T-helper 2 cell treated with Interferon-gamma antibody and Interleukin-4, amounts not matched to agents 100 ng/mL and 5 ng/mL, for 36 hours (primary cell): ENCODE results near the gene SYT14. TPM values are rescaled to one million over a fixed set of nuclear protein-coding genes. Genes with fewer than 3 reads are reported as not detected.
"Not testable (repeated sequence)": the region's sequence is repeated elsewhere in the genome, so short reads cannot be mapped to it uniquely, and the experiment has no call there.

Experiments
- intact Hi-C: fragments of 100-400 bp; cut with micrococcal nuclease; formaldehyde crosslinking; loops from one replicate; pipeline ENCODE4 v1.15.1; 2023
- total RNA-seq: library from RNA; stranded (reverse); gene quantifications from 2 replicates; pipeline ENCODE4 v1.2.3, GENCODE V29; 2022

Gene SYT14
- total RNA-seq, 1 donor from 2014 or later: not detected

DNA sequence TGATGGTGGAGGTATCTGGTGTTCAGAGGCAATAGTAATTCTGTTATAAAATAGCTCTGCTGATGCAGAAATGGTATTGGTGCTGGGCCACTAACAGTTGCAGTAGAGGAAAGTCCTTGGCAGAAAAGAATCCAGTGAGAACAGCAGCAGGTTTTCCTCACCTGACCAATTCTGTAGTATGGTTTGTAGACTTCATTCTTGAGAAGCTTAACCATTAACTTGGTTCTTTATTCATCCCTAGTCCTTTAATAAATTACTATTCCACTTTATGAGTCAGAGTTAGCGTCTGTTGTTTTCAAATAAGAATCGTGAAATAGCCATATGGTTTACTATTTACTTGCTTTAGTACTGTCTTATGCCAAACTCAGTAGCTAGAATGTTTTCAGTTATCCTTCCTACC is 166.1 kb downstream of the SYT14 start:
- intact Hi-C loops: no loop called here

DNA sequence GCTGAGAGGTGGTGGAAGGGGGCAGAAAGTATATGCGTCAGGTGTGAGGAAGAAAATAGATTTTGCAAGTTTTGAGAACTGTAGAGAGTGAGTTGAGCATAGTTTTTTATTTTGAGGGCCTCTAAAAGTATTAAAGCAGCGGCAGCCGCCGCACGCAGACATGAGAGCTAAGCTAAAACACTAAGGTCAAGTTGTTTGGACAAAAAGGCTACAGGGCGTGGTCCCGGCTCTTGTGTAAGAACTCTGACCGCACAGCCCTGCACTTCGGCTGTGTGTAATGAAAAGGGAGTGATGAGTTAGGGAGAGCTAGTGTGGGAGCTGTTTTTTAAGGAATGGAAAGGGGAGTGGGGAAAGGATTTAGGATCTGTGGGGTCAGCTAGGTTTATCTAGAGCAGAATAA is 174.9 kb downstream of the SYT14 start:
- intact Hi-C loops: not testable (repeated sequence)

DNA sequence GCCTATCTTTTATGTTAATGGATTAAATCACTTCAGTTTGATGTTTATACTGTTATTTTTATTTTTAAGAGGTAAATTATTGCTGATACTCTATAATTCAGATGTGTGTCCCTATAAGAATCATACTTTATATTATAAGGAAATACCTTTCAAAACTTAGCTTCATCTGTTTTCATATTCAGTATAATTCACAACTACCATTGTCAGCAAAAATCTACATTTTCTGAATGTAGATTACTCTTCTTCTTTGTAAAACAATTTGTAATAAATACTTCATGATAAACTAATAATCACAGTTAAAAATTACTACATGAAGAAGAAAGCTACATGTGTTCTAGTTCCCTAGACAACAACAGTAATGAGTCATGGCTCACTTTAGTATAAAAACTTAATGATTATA is 179.2 kb downstream of the SYT14 start:
- intact Hi-C loops: no loop called here

DNA sequence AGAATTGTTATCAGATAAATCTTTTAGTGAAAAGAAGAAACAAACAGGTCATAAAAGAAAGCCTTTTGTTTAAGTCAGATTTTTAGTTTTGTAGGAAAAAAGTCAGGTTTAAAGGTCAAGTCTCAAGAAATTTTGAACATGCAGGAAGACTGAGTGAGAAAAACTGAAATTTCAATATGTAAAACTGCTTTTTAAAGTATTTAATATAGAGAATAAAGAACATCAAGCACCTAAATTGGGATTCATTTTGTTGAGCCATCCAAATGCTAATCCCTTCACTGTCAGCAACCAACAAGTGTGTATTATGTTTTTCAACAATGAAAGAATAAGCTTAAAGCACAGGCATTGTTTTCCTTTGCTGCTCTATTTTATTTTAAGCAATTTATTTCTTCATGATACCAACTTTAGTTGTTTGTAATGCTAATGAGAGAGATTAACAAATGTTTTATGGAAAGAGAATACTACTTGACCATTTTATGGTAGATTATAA is 179.7 kb downstream of the SYT14 start:
- intact Hi-C loops: no loop called here

DNA sequence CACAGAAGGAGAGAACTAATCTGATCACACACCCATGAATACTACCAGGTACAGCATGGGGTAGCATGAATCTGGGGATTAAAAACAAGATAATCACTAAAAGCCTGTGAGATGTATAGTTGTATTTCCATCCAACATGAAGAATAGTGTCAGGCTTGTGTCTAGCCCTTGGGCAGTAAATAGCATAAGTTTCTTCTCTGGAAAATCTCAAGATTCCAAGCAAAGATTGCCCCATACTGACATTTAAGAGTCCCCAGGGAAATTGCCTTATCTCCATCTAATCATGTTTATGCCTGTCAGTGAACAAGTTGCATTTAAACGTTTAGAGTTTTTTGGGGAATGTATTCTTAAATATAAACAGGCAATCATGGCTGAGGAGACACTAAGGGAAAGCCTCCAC is 185.4 kb downstream of the SYT14 start:
- intact Hi-C loops: no loop called here

DNA sequence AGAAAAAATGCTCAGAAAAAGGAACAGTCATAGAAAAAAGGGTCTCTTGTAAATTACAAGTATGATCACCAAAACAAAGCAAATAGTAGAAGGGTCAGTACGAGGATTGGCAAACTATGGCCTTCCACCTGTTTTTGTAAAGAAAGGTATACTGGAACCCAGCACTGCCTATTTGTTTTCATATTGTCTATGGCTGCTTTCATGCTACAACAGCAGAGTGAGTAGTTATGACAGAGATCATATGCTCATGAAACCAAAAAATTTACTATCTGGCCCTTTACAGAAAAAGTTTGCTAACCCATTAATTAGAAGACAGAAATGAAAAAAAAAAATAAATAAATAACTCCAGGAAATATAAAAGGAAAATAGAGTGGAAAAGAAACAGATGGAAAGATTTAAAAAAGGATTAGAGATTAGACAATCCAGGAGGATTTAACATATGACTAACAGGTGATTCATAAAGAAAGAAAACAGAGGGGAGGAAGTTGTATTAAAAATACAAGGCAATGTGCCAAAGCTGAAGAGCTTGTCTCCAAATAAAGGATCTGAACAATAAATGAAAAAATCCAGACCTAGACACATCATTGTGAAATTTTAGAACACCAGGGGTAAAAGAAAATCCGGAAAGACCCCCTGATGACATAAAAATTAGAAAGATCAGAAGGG is 186.0 kb downstream of the SYT14 start:
- intact Hi-C loops: no loop called here

DNA sequence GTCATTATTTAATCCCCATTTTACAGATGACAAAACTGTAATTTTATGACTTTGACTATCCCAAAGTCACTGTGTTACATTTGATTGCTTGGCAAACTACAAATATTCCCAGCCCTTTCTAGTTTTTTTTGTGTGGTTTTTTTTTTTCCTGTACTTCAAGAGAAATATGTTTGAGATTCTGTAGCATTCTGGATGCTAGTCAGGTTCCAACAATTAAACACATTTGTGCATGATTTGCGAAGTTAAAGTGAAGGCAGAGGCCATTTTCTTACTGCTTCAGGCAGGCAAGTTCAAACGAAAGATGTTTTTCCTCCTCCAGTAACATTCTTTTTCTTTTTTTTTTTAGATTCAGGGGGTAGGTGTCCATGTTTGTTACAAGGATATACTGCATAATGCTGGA is 186.7 kb downstream of the SYT14 start:
- intact Hi-C loops: no loop called here

DNA sequence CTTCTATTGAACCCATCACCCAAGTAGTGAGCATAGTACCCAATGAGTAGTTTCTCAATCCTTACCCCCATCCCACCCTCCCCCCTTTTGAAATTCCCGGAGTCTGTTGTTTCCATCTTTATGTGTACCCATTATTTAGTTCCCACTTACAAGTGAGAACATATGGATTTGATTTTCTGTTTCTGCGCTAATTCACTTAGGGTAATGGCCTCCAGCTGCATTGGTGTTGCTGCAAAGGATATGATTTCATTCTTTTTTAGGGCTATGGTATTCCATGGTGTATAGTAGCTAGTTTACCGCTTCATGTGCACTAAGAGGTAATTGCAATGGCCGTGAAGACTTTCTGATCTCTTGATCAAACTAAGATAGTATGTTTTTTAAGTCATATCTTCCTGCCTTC is 187.1 kb downstream of the SYT14 start:
- intact Hi-C loops: no loop called here

DNA sequence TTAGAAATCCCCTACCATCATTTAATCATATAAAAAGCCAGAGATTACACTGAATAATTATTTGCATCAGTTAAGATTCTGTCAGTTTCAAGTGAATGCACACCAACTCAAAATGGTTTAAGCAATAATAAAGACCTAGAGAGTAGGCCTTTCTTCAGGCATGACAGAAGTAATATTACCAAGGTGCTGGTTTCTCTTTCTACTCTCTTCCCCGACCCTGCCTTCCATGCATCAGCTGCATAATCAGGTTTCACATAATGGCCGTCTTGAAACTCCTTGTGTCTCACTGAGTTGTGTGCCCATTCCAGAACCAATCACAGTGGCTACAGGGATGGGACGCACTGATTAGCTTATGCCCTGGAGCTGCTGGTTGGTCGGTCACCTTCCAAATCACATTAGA is 191.1 kb downstream of the SYT14 start:
- intact Hi-C loops: no loop called here

DNA sequence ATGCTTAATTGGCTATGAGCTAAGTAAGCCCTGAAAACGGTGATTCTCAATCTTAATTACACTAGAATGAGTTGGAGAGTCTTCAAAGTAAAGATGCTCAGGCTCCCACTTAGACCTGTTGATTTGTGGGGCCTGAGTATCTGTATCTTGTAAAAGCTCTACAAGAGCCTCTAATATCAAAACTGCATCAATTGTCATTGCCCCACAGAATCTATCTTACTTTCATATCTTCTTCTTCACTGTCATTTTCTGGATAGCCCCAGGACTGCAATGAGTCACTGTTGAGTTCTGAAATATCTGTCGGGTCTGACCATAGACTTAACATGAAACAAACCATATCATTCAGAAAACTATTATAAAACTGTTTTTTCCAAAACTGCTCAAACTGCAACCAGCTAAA is 191.7 kb downstream of the SYT14 start:
- intact Hi-C loops: no loop called here

DNA sequence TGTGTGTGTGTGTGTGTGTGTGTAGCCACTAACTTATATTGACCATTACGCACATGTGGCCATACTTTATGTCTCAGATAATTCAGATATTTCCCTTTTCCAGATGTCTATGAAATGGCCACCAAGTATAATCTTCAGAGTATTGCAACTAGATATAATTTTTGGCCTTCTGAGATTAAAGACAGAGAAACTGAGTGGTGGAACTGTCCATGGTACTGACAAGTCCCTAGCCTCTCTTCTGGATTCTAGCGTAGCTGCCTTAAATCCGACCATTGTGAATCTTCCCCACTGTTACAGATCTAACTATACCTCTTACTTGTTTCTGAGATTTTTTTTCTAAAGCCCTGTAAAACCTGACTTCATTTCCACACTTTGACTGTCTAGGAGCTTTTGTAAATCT is 194.6 kb downstream of the SYT14 start:
- intact Hi-C loops: no loop called here

DNA sequence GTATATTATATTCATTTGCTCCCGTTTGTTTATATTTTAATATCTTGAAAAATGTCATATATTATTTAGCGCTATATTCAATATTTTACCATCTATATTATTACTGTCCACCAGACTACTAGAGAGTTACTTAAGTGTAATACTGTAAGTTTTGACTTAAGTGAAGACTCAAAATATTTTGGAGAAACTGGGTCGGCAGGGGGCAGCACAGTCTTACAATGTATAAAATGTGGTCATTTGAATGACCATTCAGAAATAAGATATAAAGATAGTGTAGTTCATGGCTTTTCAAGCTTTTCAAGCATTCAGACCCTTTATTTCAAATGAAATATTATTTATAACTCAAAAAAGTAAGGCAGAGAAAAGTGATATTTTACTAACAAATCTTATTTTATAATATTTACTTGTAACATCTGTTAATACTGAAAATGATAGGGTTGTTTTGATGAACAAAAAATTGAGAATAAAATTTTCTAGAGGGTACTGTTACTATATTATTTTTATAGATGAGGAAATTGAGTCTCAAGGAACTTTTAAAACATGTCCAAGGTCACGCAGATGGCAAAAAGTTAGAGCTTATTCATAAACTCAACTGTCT is 205.5 kb downstream of the SYT14 start:
- intact Hi-C loops: loop anchor here (1.0 kb wide), 2 partner anchors 168 to 257 kb away; no protein-coding TSS in a partner anchor

DNA sequence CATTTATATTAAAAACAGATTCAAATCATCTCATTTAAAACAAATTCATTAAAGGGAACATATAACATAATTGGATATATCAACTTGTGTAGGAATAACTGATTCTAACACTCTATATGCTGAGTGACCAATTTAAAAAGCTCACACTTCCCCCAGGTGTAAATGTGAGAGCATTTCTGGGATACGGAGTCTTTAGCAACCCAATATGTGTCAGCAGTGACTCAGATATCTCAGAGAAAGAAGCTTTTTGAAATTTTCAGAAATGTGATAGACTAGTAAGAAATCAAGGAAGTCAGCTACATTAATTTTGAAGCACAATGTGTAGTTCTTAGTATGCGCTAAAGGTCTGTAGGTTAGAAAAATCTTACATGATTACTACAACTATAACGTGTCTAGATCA is 206.7 kb downstream of the SYT14 start:
- intact Hi-C loops: loop anchor here (1.0 kb wide), 1 partner anchor 256 kb away; no protein-coding TSS in a partner anchor

DNA sequence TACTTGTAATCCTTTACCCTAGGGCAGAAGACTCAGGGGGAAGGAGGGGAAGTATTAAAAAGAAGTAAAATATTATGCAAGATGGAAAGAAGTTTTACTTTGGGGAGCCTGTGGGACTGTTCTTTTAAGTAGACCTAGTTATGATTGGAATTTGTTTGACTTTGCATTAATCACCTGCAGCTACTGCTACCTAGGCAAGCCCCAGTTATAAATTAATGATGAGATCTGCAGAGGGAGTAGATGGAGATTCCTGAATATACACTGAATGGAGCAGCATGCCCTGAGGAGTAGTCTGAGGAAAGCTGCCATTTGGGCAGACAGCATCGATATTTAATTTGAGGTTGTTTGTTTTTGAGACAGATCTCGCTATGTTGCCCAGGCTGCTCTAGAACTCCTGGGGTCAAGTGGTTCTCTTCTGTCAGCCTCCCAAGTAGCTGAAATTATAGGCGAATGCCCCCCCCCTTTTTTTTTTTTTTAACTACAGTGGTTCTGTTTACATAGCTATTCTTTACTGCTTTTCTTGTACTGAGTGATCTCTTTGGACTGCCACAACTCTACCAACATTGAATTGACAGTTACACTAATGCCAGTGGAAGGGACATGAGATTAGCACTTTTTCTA is 213.1 kb downstream of the SYT14 start:
- intact Hi-C loops: no loop called here

DNA sequence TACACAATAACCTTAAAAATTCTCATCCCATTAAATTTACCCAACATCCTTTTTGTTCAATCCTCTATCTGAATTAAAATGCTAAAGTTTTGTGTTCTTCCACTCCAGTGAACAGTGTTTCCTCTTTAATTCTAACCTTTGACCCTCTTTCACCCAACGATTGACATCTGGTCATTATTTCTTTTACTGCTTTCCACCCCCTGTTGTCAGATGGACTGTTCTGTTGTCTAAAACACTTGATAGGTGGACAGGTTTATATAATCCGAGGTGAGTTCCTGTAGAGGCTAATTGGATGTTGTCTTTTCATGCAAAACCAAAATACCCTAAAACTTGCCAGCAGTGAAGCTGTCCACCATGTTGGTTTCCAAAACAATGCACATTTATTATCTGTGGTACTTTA is 221.2 kb downstream of the SYT14 start:
- intact Hi-C loops: no loop called here

DNA sequence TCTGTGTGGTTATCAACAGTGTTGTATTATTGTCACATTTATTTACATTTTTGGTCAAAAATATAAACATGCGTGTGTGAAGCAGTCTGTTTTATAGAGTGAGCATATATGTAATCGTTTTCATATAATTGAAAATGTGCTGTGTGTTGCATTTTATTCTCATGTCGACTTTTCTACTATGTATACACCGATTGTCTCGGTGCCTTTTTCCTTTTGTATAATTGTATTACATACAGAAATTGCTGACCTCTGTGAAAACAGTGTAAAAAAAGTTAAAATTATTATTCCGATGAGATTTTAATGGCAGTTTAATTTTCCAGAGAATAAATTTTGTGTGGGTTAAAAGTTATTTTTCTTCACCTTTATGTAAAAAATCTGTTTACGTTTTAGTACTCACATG is 232.2 kb downstream of the SYT14 start:
- intact Hi-C loops: no loop called here

DNA sequence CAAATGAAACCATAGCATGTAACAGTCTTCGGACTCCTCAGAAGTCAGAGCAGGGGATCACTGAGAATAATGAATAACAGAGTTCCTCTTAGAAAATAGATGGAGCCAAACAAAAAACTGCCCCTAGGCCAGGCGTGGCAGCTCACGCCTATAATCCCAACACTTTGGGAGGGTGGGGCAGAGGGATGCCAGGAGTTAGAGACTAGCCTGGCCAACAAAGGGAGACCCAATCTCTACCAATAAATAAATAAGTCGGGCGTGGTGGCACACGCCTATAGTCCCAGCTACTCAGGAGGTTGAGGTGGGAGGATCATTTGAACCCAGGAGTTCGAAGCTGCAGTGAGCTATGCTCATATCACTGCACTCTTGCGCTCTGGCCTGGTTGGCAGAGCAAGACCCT is 236.1 kb downstream of the SYT14 start:
- intact Hi-C loops: no loop called here

DNA sequence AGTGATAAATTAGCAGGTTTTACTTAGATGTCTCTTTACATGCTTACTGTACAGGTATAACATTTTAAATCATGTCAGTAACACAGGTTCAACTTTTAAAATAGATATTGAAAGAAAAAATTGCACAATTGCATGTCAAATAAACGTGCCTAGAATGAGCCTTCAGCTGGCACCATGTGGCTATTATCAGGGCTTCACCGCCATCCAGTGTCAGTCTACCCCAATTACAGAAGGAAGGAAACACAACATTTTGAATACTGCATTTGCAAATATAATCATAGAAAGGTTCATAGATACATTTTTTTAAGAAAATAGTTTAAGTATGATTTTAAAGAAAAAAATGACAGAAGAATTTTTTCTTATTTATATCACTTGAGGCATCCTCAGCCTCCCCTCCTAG is 247.0 kb downstream of the SYT14 start:
- intact Hi-C loops: no loop called here

DNA sequence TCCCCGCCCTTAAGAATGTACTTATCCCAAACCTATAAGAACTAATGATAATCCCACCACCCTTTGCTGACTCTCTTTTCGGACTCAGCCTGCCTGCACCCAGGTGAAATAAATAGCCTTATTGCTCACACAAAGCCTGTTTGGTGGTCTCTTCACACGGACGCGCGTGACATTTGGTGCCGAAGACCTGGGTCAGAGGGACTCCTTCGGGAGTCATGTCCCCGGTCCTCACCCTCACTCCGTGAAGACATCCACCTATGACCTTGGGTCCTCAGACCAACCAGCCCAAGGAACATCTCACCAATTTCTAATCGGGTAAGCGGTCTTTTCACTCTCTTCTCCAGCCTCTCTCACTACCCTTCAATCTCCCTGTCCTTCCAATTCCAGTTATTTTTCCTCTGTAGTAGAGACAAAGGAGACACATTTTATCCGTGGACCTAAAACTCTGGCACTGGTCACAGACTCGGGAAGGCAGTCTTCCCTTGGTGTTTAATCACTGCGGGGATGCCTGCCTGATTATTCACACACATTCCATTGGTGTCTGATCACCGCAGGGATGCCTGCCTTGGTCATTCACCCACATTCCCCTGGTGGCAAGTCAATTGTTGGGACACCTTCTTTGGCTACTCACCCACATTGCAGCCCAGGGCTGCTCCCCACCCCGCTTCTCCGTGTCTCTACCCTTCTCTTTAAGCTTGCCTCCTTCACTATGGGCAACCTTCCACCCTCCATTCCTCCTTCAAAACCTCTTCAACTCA is 250.0 kb downstream of the SYT14 start:
- intact Hi-C loops: not testable (repeated sequence)

DNA sequence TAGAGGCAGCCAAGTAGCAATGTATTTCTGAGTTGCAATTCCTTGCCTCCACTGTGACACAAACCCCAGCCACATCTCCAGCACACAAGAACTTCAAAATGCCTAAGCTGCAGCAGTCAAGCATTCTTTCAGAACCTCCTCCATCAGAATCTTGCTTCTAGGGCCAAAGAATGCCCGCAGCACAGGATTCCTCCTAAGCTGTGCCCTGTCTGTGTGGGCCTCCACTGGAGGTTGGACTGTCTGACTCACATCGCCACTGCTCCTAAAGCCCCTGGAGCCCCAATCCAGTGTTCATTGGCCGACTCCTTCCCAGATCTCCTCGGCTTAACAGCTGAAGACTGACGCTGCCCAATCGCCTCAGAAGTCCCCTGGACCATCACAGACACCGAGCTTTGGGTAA is 251.4 kb downstream of the SYT14 start:
- intact Hi-C loops: no loop called here

DNA sequence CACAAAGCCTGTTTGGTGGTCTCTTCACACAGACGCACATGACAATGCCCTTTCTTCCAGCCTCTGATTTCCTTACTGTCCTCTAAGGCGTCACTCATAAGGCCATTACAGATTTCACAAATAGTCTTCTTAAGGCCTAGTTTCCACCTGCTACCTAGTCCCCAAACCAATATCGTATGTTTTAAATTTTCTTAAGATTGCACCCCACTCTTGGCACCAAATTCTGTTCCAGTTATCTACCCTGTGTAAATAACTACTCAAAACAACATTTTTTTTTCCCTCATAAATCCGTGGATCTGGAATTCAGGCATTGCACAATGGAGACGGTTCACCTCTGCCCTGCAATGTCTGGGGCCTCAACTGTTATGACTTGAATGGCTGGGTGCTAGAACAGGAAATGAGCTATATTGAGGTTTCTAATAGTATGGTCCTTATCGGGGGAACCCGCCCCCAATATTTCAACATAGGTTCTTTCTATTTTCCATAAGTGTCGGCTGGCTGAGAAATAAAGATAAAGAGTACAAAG is 257.7 kb downstream of the SYT14 start:
- intact Hi-C loops: no loop called here

DNA sequence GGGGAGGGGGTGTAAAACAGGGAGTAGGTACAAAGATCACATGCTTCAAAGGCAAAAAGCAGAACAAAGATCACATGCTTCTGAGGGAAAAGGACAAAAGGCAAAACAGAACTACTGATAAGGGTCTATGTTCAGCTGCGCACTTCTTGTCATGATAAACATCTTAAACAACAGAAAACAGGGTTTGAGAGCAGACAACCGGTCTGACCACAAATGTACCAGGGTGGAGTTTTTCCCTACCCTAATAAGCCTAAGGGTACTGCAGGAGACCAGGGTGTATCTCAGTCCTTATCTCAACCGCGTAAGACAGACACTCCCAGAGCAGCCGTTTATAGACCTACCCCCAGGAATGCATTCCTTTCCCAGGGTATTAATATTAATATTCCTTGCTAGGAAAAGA is 258.2 kb downstream of the SYT14 start:
- intact Hi-C loops: not testable (repeated sequence)
